OCI-LY7 (cell line): ENCODE measurements around the gene OTOP3. TPM values are rescaled to one million over a fixed set of nuclear protein-coding genes. Genes with fewer than 3 reads are reported as not detected.

ENCODE experiments used
- BruUV-seq: library from RNA; stranded (reverse); fragments of 400-500 nt; replicated peaks from 2 replicates; lab custom pipeline; 2021; lab: Mats Ljungman, UMichigan
- CTCF ChIA-PET: fragments of 300-600 bp; sonication (Branson Sonifier 250); formaldehyde crosslinking; loops from one replicate; lab custom pipeline; 2022; ENCODE audit warnings: antibody characterized with exemption; ENCODE audit not compliant: unreplicated experiment; lab: Charles Lee
- POLR2A ChIA-PET: fragments of 300-600 bp; sonication (Branson Sonifier 250); formaldehyde crosslinking; loops from one replicate; lab custom pipeline; 2022; ENCODE audit warnings: antibody characterized with exemption; lab: Charles Lee
- DNase-seq: peaks from one replicate; pipeline ENCODE4 v3.0.0-alpha.2; 2015; ENCODE audit warnings: low spot score
- H2AFZ ChIP-seq: fragments of 200-600 bp; sonication (generic), shearing (Covaris generic); 2 replicates; pipeline ENCODE4 v1.6.1; 2014; ENCODE audit warnings: mild to moderate bottlenecking, antibody characterized with exemption, low read length, moderate library complexity
- H3K27ac ChIP-seq: fragments of 200-600 bp; sonication (generic); 2 replicates; pipeline ENCODE4 v1.5.1; 2014; ENCODE audit warnings: mixed run types, low read depth, mild to moderate bottlenecking, moderate library complexity, low read length, inconsistent platforms; ENCODE audit not compliant: poor library complexity, severe bottlenecking
- H3K36me3 ChIP-seq: fragments of 200-600 bp; sonication (generic); 2 replicates; pipeline ENCODE4 v1.6.1; 2014; ENCODE audit warnings: mild to moderate bottlenecking, antibody characterized with exemption, low read length, moderate library complexity, mixed read lengths; ENCODE audit not compliant: insufficient read depth
- H3K4me1 ChIP-seq: fragments of 200-600 bp; sonication (generic); 2 replicates; pipeline ENCODE4 v1.5.1; 2014; ENCODE audit warnings: mild to moderate bottlenecking, low read length; ENCODE audit not compliant: insufficient read depth, poor library complexity, severe bottlenecking
- H3K4me2 ChIP-seq: fragments of 200-600 bp; sonication (generic); 2 replicates; pipeline ENCODE4 v1.6.1; 2014; ENCODE audit warnings: mild to moderate bottlenecking, low read length
- H3K4me3 ChIP-seq: fragments of 200-600 bp; sonication (generic); 2 replicates; pipeline ENCODE4 v1.5.1; 2014; ENCODE audit warnings: mild to moderate bottlenecking, low read depth, low read length; ENCODE audit not compliant: poor library complexity, severe bottlenecking
- H3K79me2 ChIP-seq: fragments of 200-600 bp; sonication (generic); 2 replicates; pipeline ENCODE4 v1.6.1; 2016; ENCODE audit warnings: low read depth, mild to moderate bottlenecking, low read length, moderate library complexity, mixed read lengths; ENCODE audit not compliant: insufficient read depth
- H3K9me2 ChIP-seq: fragments of 200-600 bp; sonication (generic); 2 replicates; pipeline ENCODE4 v1.6.1; 2016; ENCODE audit warnings: mild to moderate bottlenecking, low read length, mixed read lengths; ENCODE audit not compliant: insufficient read depth
- H3K9me3 ChIP-seq: fragments of 200-600 bp; sonication (generic); 2 replicates; pipeline ENCODE4 v1.6.1; 2014; ENCODE audit warnings: mild to moderate bottlenecking, mixed run types, low read length, mixed read lengths
- H4K20me1 ChIP-seq: fragments of 200-600 bp; sonication (generic); 2 replicates; pipeline ENCODE4 v1.6.1; 2014; ENCODE audit warnings: mild to moderate bottlenecking, antibody characterized with exemption, low read length, moderate library complexity, mixed read lengths; ENCODE audit not compliant: insufficient read depth
- CTCF ChIP-seq: fragments of 200-600 bp; sonication (generic); conservative IDR thresholded peaks from 2 replicates; pipeline ENCODE4 v1.5.1; 2014; ENCODE audit warnings: mild to moderate bottlenecking, antibody characterized with exemption, low read length, moderate library complexity, mixed read lengths
- EZH2phosphoT487 ChIP-seq: fragments of 200-600 bp; sonication (generic); IDR thresholded peaks from 2 replicates; pipeline ENCODE4 v1.6.1; 2018; ENCODE audit warnings: low read depth, borderline replicate concordance, mild to moderate bottlenecking, mixed run types, antibody characterized with exemption, low read length, moderate library complexity, mixed read lengths
- intact Hi-C: fragments of 100-400 bp; cut with micrococcal nuclease; formaldehyde crosslinking; loops from one replicate; pipeline ENCODE4 v1.10.0; 2022; ENCODE audit not compliant: unreplicated experiment
- total RNA-seq, 2 experiments: library from RNA; depleted of rRNA in 1 of 2; stranded (reverse); fragments of >200 nt in 1 of 2; shearing (Covaris generic) in 1 of 2; gene quantifications; 2 replicates each; pipeline ENCODE4 v1.2.3, GENCODE V29; 2014 to 2022

The OTOP3 gene
- total RNA-seq, 2 experiments from 2014 or later = not detected

GRCh38 chr17:74920642-74921025 is 15.1 kb upstream of the OTOP3 start:
- Histone ChIP-seq H3K79me2 (no peaks in the 10 kb centered on the region), H3K27ac (no peak overlapping the region), H3K4me3 (no peak overlapping the region), H3K4me1 (no peaks in the 10 kb centered on the region), H2AFZ (no peak overlapping the region), H3K36me3 (no peaks in the 10 kb centered on the region), H3K9me2 (no peaks in the 10 kb centered on the region), H4K20me1 (no peaks in the 10 kb centered on the region), H3K9me3 (no peaks in the 10 kb centered on the region), H3K4me2 (no peak overlapping the region)
- intact Hi-C loops = no loop called here
- CTCF ChIA-PET = no interaction called here
- no peak for TF ChIP-seq CTCF
- no peak for TF ChIP-seq EZH2phosphoT487
- no peak for DNase-seq
- POLR2A ChIA-PET = no interaction called here
- no TSS peak for BruUV-seq

GRCh38 chr17:74921026-74921681 is 14.5 kb upstream of the OTOP3 start:
- Histone ChIP-seq H3K79me2 (no peaks in the 10 kb centered on the region), H3K4me2 (no peak overlapping the region), H3K36me3 (no peaks in the 10 kb centered on the region), H3K9me3 (no peaks in the 10 kb centered on the region), H4K20me1 (no peaks in the 10 kb centered on the region), H2AFZ (no peak overlapping the region), H3K9me2 (no peaks in the 10 kb centered on the region), H3K4me1 (no peaks in the 10 kb centered on the region), H3K4me3 (no peak overlapping the region), H3K27ac (no peak overlapping the region)
- ChIA-PET CTCF (no interaction called here), POLR2A (no interaction called here)
- no peak for TF ChIP-seq CTCF
- no peak for TF ChIP-seq EZH2phosphoT487
- intact Hi-C loops = no loop called here
- DNase-seq = no peak
- no TSS peak for BruUV-seq

- no peak for DNase-seq
- intact Hi-C loops = no loop called here
These were observed 13.9 kb upstream of the OTOP3 start for GRCh38 chr17:74921769-74922168.

More at GRCh38 chr17:74921769-74922168, 13.9 kb upstream of the OTOP3 start:
- Histone ChIP-seq H3K27ac (no peak overlapping the region), H3K4me1 (no peaks in the 10 kb centered on the region), H3K79me2 (no peaks in the 10 kb centered on the region), H3K9me3 (no peaks in the 10 kb centered on the region), H4K20me1 (no peaks in the 10 kb centered on the region), H3K4me2 (no peak overlapping the region), H2AFZ (no peak overlapping the region), H3K4me3 (no peak overlapping the region), H3K36me3 (no peaks in the 10 kb centered on the region), H3K9me2 (no peaks in the 10 kb centered on the region)
- ChIA-PET POLR2A (no interaction called here), CTCF (no interaction called here)
- TF ChIP-seq CTCF (no peak), EZH2phosphoT487 (no peak)
- BruUV-seq = no TSS peak
